Liver (tissue), 3 donors: ENCODE measurements around the gene ANKS1A.

ENCODE experiments used
- GABPA ChIP-seq, 2 donors: IDR thresholded peaks in 1 of 2; conservative IDR thresholded peaks in 1 of 2; 2 replicates each; pipeline ENCODE4 v1.6.1; 2016; ENCODE audit warnings: antibody characterized with exemption in 2 of 2, mild to moderate bottlenecking in 1 of 2, moderate library complexity in 1 of 2
- RAD21 ChIP-seq, 2 donors: IDR thresholded peaks; 2 replicates each; pipeline ENCODE4 v1.6.1; 2016; ENCODE audit warnings: antibody characterized with exemption in 2 of 2, mild to moderate bottlenecking in 2 of 2
- SP1 ChIP-seq: IDR thresholded peaks from 2 replicates; pipeline ENCODE4 v1.6.1; 2018; ENCODE audit warnings: antibody characterized with exemption, mild to moderate bottlenecking
- YY1 ChIP-seq: IDR thresholded peaks from 2 replicates; pipeline ENCODE4 v1.6.1; 2016; ENCODE audit warnings: antibody characterized with exemption, mild to moderate bottlenecking
- TF ChIP-seq, protein P1 (sequence below): fragments of 150-350 bp; IDR thresholded peaks from 2 replicates; pipeline ENCODE4 v1.5.1; 2017; ENCODE audit warnings: improper control_type of control experiment, low read depth, low read length; ENCODE audit not compliant: missing input control
- donor health status: healthy.
- donor health status: healthy.

GRCh38 chr6:35084041-35084491, 195.0 kb downstream of the ANKS1A start:
- TF ChIP-seq, protein P1, sequence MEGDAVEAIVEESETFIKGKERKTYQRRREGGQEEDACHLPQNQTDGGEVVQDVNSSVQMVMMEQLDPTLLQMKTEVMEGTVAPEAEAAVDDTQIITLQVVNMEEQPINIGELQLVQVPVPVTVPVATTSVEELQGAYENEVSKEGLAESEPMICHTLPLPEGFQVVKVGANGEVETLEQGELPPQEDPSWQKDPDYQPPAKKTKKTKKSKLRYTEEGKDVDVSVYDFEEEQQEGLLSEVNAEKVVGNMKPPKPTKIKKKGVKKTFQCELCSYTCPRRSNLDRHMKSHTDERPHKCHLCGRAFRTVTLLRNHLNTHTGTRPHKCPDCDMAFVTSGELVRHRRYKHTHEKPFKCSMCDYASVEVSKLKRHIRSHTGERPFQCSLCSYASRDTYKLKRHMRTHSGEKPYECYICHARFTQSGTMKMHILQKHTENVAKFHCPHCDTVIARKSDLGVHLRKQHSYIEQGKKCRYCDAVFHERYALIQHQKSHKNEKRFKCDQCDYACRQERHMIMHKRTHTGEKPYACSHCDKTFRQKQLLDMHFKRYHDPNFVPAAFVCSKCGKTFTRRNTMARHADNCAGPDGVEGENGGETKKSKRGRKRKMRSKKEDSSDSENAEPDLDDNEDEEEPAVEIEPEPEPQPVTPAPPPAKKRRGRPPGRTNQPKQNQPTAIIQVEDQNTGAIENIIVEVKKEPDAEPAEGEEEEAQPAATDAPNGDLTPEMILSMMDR, result no peak
- no peak for TF ChIP-seq RAD21 (IDR thresholded peaks at IDR 0.05)
- TF ChIP-seq GABPA (IDR thresholded peaks at IDR 0.05 in 1 of 2, conservative IDR thresholded peaks at IDR 0.05 in 1 of 2), result no peak
- no peak for TF ChIP-seq YY1
- TF ChIP-seq SP1, result no peak
